Keratinocyte (primary cell): ENCODE results near the gene ROBO2. TPM values are rescaled to one million over a fixed set of nuclear protein-coding genes. Genes with fewer than 3 reads are reported as not detected.

ENCODE experiments used
- DNase-seq: peaks from one replicate; pipeline ENCODE4 v3.0.0-alpha.2; 2011; ENCODE audit warnings: low read depth, missing footprints, low spot score
- FAIRE-seq: peaks from 2 replicates; lab custom pipeline; 2011; peaks lifted over from hg19 to GRCh38; lab: Jason Lieb, UNC
- H2AFZ ChIP-seq: 2 replicates; pipeline ENCODE4 v1.6.0; 2012; ENCODE audit warnings: low read length, control low read depth, inconsistent platforms; ENCODE audit not compliant: control insufficient read depth
- H3K27ac ChIP-seq: 2 replicates; pipeline ENCODE4 v1.5.1; 2011; ENCODE audit warnings: low read length; ENCODE audit not compliant: control insufficient read depth, insufficient read depth
- H3K27me3 ChIP-seq: 3 replicates; pipeline ENCODE4 v1.6.0; 2011; ENCODE audit warnings: low read length; ENCODE audit not compliant: control insufficient read depth, insufficient read depth; ENCODE audit errors: extremely low read depth
- H3K36me3 ChIP-seq, 2 experiments: 2 replicates in 1 of 2; 3 replicates in 1 of 2; pipeline ENCODE4 v1.5.1; 2011; ENCODE audit warnings: low read length in 2 of 2, mild to moderate bottlenecking in 1 of 2; ENCODE audit not compliant: control insufficient read depth in 2 of 2, insufficient read depth in 2 of 2; ENCODE audit errors: extremely low read depth in 1 of 2
- H3K4me1 ChIP-seq: 3 replicates; pipeline ENCODE4 v1.5.1; 2011; ENCODE audit warnings: low read length; ENCODE audit not compliant: control insufficient read depth, insufficient read depth; ENCODE audit errors: extremely low read depth
- H3K4me2 ChIP-seq: 3 replicates; pipeline ENCODE4 v1.6.0; 2011; ENCODE audit warnings: low read depth, low read length; ENCODE audit not compliant: control insufficient read depth, insufficient read depth; ENCODE audit errors: extremely low read depth
- H3K4me3 ChIP-seq, 3 experiments: fragments of 200-600 bp in 1 of 3; sonication (generic) in 1 of 3; 2 replicates in 2 of 3; 3 replicates in 1 of 3; pipeline ENCODE4 v1.5.1; 2011 to 2016; ENCODE audit warnings: low read length in 3 of 3, mild to moderate bottlenecking in 3 of 3, control low read depth in 2 of 3, inconsistent platforms in 1 of 3, low read depth in 1 of 3, mixed read lengths in 1 of 3, mixed run types in 1 of 3, moderate library complexity in 1 of 3; ENCODE audit not compliant: control insufficient read depth in 2 of 3, insufficient read depth in 2 of 3; ENCODE audit errors: extremely low read depth in 1 of 3
- H3K79me2 ChIP-seq: 2 replicates; pipeline ENCODE4 v1.6.0; 2012; ENCODE audit warnings: low read length; ENCODE audit not compliant: control insufficient read depth, insufficient read depth
- H3K9ac ChIP-seq: 3 replicates; pipeline ENCODE4 v1.6.0; 2011; ENCODE audit warnings: low read length; ENCODE audit not compliant: control insufficient read depth, insufficient read depth; ENCODE audit errors: extremely low read depth
- H3K9me1 ChIP-seq: 3 replicates; pipeline ENCODE4 v1.6.0; 2011; ENCODE audit warnings: low read length; ENCODE audit not compliant: control insufficient read depth, insufficient read depth; ENCODE audit errors: extremely low read depth
- H3K9me3 ChIP-seq: 2 replicates; pipeline ENCODE4 v1.5.1; 2012; ENCODE audit warnings: low read depth, low read length; ENCODE audit not compliant: control insufficient read depth
- H4K20me1 ChIP-seq: 3 replicates; pipeline ENCODE4 v1.6.0; 2011; ENCODE audit warnings: low read length; ENCODE audit not compliant: control insufficient read depth, insufficient read depth; ENCODE audit errors: extremely low read depth
- CTCF ChIP-seq, 3 experiments: IDR thresholded peaks in 1 of 3; conservative IDR thresholded peaks in 1 of 3; optimal IDR thresholded peaks in 1 of 3; 2 replicates in 2 of 3; 3 replicates in 1 of 3; pipeline versions ENCODE3 to v1.5.1; 2011; ENCODE audit warnings: low read length in 3 of 3, mild to moderate bottlenecking in 3 of 3, moderate library complexity in 2 of 3, control low read depth in 1 of 3, inconsistent platforms in 1 of 3; ENCODE audit not compliant: insufficient read depth in 2 of 3; ENCODE audit errors: extremely low read depth in 1 of 3
- EZH2 ChIP-seq: IDR thresholded peaks from one replicate; pipeline ENCODE4 v1.6.1; 2012; ENCODE audit warnings: inconsistent platforms, mild to moderate bottlenecking, low read length, moderate library complexity
- dilution Hi-C: fragments of 300-500 bp; cut with MboI; formaldehyde crosslinking; loops from one replicate; pipeline ENCODE4 v1.7.0; 2020; ENCODE audit warnings: low sequenced_read_pairs; ENCODE audit not compliant: extremely low pct_ligation_motif_present
- polyA plus RNA-seq, 5 experiments: library from polyadenylated mRNA; depleted of rRNA in 3 of 5; stranded (reverse) in 3 of 5; stranded (forward) in 1 of 5; unstranded in 1 of 5; fragments of >200 nt; gene quantifications; 1 replicate in 1 of 5; 2 replicates in 3 of 5; 3 replicates in 1 of 5; pipeline versions ENCODE4 v1.2.1 to v1.2.3, GENCODE V29; 2011 to 2012; ENCODE audit warnings: missing spikeins in 2 of 5, low read depth in 1 of 5, low replicate concordance in 1 of 5

ROBO2 gene
- polyA plus RNA-seq, 1 donor (not counting 4 experiments of a cell fraction or from before 2014, with no cell fraction given): 0.30 TPM

GRCh38 chr3:77684115-77684514, 644.2 kb downstream of the ROBO2 start:
- H3K4me3 ChIP-seq: no peak overlapping the region
- no peaks in the 10 kb centered on the region for H3K36me3 ChIP-seq
- no peak overlapping the region for H3K27ac ChIP-seq
- no peak for FAIRE-seq
- H3K4me2 ChIP-seq: no peak overlapping the region
- dilution Hi-C loops: no loop called here
- no peaks in the 10 kb centered on the region for H3K27me3 ChIP-seq
- no peaks in the 10 kb centered on the region for H4K20me1 ChIP-seq
- no peaks in the 10 kb centered on the region for H3K4me1 ChIP-seq
- TF ChIP-seq CTCF (optimal IDR thresholded peaks at IDR 0.05 in 1 of 3, IDR thresholded peaks at IDR 0.05 in 1 of 3, conservative IDR thresholded peaks at IDR 0.05 in 1 of 3; ENCODE audit: extremely low read depth in 1 of 3, insufficient read depth in 2 of 3, low read length in 3 of 3): no peak
- H3K9me1 ChIP-seq: no peaks in the 10 kb centered on the region
- H3K79me2 ChIP-seq: no peaks in the 10 kb centered on the region
- H2AFZ ChIP-seq: no peak overlapping the region
- H3K9ac ChIP-seq: no peak overlapping the region
- peaks cover 4% of the 10 kb centered on the region for H3K9me3 ChIP-seq
- DNase-seq: no peak

GRCh38 chr3:77685713-77686112, 645.8 kb downstream of the ROBO2 start:
- Histone ChIP-seq H3K9me3 (peaks cover 4% of the 10 kb centered on the region), H3K9me1 (no peaks in the 10 kb centered on the region), H4K20me1 (no peaks in the 10 kb centered on the region), H3K27me3 (no peaks in the 10 kb centered on the region), H3K79me2 (no peaks in the 10 kb centered on the region), H3K27ac (no peak overlapping the region), H3K4me3 (no peak overlapping the region), H3K36me3 (no peaks in the 10 kb centered on the region), H3K4me1 (no peaks in the 10 kb centered on the region), H2AFZ (no peak overlapping the region), H3K4me2 (no peak overlapping the region), H3K9ac (no peak overlapping the region)
- TF ChIP-seq CTCF (optimal IDR thresholded peaks at IDR 0.05 in 1 of 3, IDR thresholded peaks at IDR 0.05 in 1 of 3, conservative IDR thresholded peaks at IDR 0.05 in 1 of 3; ENCODE audit: extremely low read depth in 1 of 3, insufficient read depth in 2 of 3, low read length in 3 of 3) (no peak), EZH2 (no peak)
- FAIRE-seq (no peak), DNase-seq (no peak)
- dilution Hi-C loops: no loop called here
